ENCODE measurements around the gene LNP1. TPM values are rescaled to one million over a fixed set of nuclear protein-coding genes. Genes with fewer than 3 reads are reported as not detected.

LNP1 gene
- total and polyA plus RNA-seq, 9 donors: 2.4 to 7.9 (median 4.4) TPM

DNA sequence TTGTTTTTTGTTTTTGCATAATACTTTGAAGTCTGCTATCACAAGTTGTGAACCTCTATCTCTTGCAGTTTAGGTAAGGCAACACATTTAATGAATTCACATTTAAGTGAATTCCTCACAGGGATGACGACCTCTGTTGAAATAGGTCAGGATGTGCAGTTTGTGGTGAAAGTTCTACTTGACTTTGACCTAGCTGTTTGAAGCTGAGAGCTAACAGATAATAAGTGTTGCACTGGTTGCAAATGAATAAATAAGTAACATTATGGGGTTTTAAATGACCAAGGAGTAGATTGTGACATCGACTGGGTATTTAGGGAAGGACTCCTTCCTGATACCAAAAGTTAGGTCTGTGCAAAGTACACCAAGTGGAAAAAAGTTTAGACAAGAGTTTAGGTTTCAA is 42.9 kb upstream of the LNP1 start:
- TF ChIP-seq POLR2A (IDR thresholded peaks at IDR 0.05) (no peak), EP300 (IDR thresholded peaks at IDR 0.05) (no peak), CTCF (IDR thresholded peaks at IDR 0.05) (no peak)
- no peaks in the 10 kb centered on the region for H3K36me3 ChIP-seq
- no peaks in the 10 kb centered on the region for H3K4me1 ChIP-seq (ENCODE audit: insufficient read depth)
- H3K27me3 ChIP-seq: no peaks in the 10 kb centered on the region
- intact Hi-C loops (cut with DNase I): no loop called here
- no peaks in the 10 kb centered on the region for H3K9me3 ChIP-seq
- DNase-seq: no peak
- H3K4me3 ChIP-seq: no peak overlapping the region
- WGBS, 3 donors: 88 to 90% (median 90%) methylated on average over 2 of the region's 2 CpGs
- H3K27ac ChIP-seq: no peak overlapping the region

DNA sequence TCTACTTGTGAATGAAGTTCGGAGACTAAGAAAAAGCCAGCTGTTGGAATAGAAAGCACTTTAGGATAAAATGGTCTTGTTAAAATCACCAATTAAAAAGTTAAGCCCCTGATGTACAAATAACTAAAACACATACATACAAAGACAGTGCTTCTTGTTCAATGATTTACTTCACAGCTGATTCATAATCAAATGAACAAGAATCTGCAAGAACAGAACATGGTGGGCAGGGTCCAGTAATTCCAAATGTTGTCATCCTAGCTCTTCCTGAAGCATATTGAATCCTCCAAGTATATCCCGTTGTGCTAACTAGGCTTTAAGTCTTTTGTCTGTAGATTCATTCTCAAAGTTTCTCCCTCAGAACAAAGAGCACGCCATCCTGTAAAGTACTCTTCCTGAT is 42.3 kb upstream of the LNP1 start:
- H3K36me3 ChIP-seq: no peaks in the 10 kb centered on the region
- H3K27me3 ChIP-seq: no peaks in the 10 kb centered on the region
- no peak overlapping the region for H3K27ac ChIP-seq
- whole genome bisulfite sequencing, 3 donors: 90 to 97% (median 92%) methylated on average over 3 of the region's 3 CpGs
- no peaks in the 10 kb centered on the region for H3K4me1 ChIP-seq (ENCODE audit: insufficient read depth)
- intact Hi-C loops (cut with DNase I): no loop called here
- DNase-seq: no peak
- no peak overlapping the region for H3K4me3 ChIP-seq
- TF ChIP-seq CTCF (IDR thresholded peaks at IDR 0.05) (no peak), POLR2A (IDR thresholded peaks at IDR 0.05) (no peak), EP300 (IDR thresholded peaks at IDR 0.05) (no peak)
- H3K9me3 ChIP-seq: no peaks in the 10 kb centered on the region

- Histone ChIP-seq H3K27ac (no peak overlapping the region), H3K27me3 (no peaks in the 10 kb centered on the region), H3K9me3 (no peaks in the 10 kb centered on the region), H3K4me1 (ENCODE audit: insufficient read depth) (no peaks in the 10 kb centered on the region), H3K36me3 (no peaks in the 10 kb centered on the region), H3K4me3 (no peak overlapping the region)
- no peak for DNase-seq
- no peak for TF ChIP-seq POLR2A (IDR thresholded peaks at IDR 0.05)
- TF ChIP-seq CTCF (IDR thresholded peaks at IDR 0.05): no peak
- no peak for TF ChIP-seq EP300 (IDR thresholded peaks at IDR 0.05)
- intact Hi-C loops (cut with DNase I): no loop called here
- WGBS, 3 donors: 94 to 98% (median 96%) methylated on average over 4 of the region's 4 CpGs
These were observed 40.4 kb upstream of the LNP1 start for GRCh38 chr3:100360757-100361496.

DNA sequence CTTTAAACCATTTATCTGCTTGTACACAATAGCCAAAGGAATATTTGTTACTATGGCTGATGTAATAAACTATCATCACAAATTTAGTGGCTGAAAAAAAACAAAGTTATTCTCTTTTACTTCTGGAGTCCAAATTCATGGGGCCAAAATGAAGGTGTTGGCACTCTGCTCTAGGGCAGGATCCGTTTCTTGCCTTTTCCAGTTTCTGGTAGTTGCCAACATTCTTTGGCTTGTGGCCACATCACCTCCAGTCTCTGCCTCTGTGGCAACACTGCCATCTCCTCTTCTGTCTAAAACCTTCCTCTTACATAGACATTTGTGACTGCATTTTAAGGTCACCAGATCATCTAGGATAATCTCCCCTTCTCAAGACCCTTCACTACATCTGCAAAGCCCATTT is 39.4 kb upstream of the LNP1 start:
- TF ChIP-seq EP300 (IDR thresholded peaks at IDR 0.05) (no peak), POLR2A (IDR thresholded peaks at IDR 0.05) (no peak), CTCF (IDR thresholded peaks at IDR 0.05) (no peak)
- intact Hi-C loops (cut with DNase I): no loop called here
- H3K4me3 ChIP-seq: no peak overlapping the region
- H3K27me3 ChIP-seq: no peaks in the 10 kb centered on the region
- whole genome bisulfite sequencing, 3 donors: 78 to 84% (median 79%) methylated on average over 1 of the region's 1 CpG
- H3K36me3 ChIP-seq: no peaks in the 10 kb centered on the region
- H3K27ac ChIP-seq: no peak overlapping the region
- no peaks in the 10 kb centered on the region for H3K9me3 ChIP-seq
- DNase-seq: no peak
- H3K4me1 ChIP-seq (ENCODE audit: insufficient read depth): no peaks in the 10 kb centered on the region

All from ovary (tissue), 9 donors.